H4 (cell line): ENCODE measurements around the gene FXYD2. TPM values are rescaled to one million over a fixed set of nuclear protein-coding genes. Genes with fewer than 3 reads are reported as not detected.

Experiments
- DNase-seq: peaks from one replicate; pipeline ENCODE4 v3.0.0-alpha.2; 2015; ENCODE audit warnings: low spot score
- total RNA-seq: library from RNA; depleted of rRNA; stranded (reverse); fragments of >200 nt; shearing (Covaris generic); gene quantifications from 2 replicates; pipeline ENCODE4 v1.2.3, GENCODE V29; 2014

The FXYD2 gene
- total RNA-seq, 1 experiment from 2014 or later, result not detected

- DNase-seq, result no peak
Observed at GRCh38 chr11:117796872-117797529, 27.5 kb downstream of the FXYD2 start, which contains the start of gene DSCAML1. Gene DSCAML1, minus strand, starts transcription at chr11:117797216. Its CDS starts 137 bp downstream, at chr11:117797079.

GRCh38 chr11:117796456-117796871, 28.1 kb downstream of the FXYD2 start:
- DNase-seq, result no peak

GRCh38 chr11:117795638-117796455, 28.7 kb downstream of the FXYD2 start:
- no peak for DNase-seq

GRCh38 chr11:117794772-117795629, 29.5 kb downstream of the FXYD2 start:
- no peak for DNase-seq

GRCh38 chr11:117794135-117794534, 30.4 kb downstream of the FXYD2 start:
- DNase-seq, result no peak

- no peak for DNase-seq
Observed at GRCh38 chr11:117793583-117793982, 31.0 kb downstream of the FXYD2 start.

- DNase-seq, result no peak
Observed at GRCh38 chr11:117792992-117793391, 31.6 kb downstream of the FXYD2 start.

- no peak for DNase-seq
Observed at GRCh38 chr11:117792241-117792640, 32.3 kb downstream of the FXYD2 start.

- no peak for DNase-seq
Observed at GRCh38 chr11:117790279-117790678, 34.3 kb downstream of the FXYD2 start.

- DNase-seq, result no peak
Observed at GRCh38 chr11:117789241-117789640, 35.3 kb downstream of the FXYD2 start.

- no peak for DNase-seq
Observed at GRCh38 chr11:117786135-117786870, 38.2 kb downstream of the FXYD2 start.

GRCh38 chr11:117782101-117782500, 42.4 kb downstream of the FXYD2 start:
- no peak for DNase-seq

GRCh38 chr11:117781627-117782026, 42.9 kb downstream of the FXYD2 start:
- DNase-seq, result no peak

- DNase-seq, result no peak
Observed at GRCh38 chr11:117780456-117780855, 44.1 kb downstream of the FXYD2 start.

GRCh38 chr11:117774553-117774952, 50.0 kb downstream of the FXYD2 start:
- no peak for DNase-seq

GRCh38 chr11:117772360-117772759, 52.2 kb downstream of the FXYD2 start:
- DNase-seq, result no peak

- DNase-seq, result no peak
Observed at GRCh38 chr11:117771841-117772240, 52.7 kb downstream of the FXYD2 start.

- DNase-seq, result no peak
Observed at GRCh38 chr11:117771197-117771596, 53.3 kb downstream of the FXYD2 start.

GRCh38 chr11:117770061-117770460, 54.5 kb downstream of the FXYD2 start:
- DNase-seq, result no peak
